Brain microvascular endothelial cell (primary cell): ENCODE results near the gene GRB2.

Experiments used
- DNase-seq: peaks from one replicate; pipeline ENCODE4 v3.0.0-alpha.2; 2020
- H3K27ac ChIP-seq: fragments of 250-450 bp; sonication (Bioruptor Pico); 2 replicates; pipeline ENCODE4 v1.5.1; 2020; ENCODE audit warnings: mild to moderate bottlenecking, moderate library complexity
- H3K27me3 ChIP-seq: fragments of 250-450 bp; sonication (Bioruptor Pico); replicated peaks from 2 replicates; pipeline ENCODE4 v1.5.1; 2020; ENCODE audit warnings: mild to moderate bottlenecking
- H3K36me3 ChIP-seq: fragments of 250-450 bp; sonication (Bioruptor Pico); replicated peaks from 2 replicates; pipeline ENCODE4 v1.5.1; 2020; ENCODE audit warnings: mild to moderate bottlenecking
- H3K4me3 ChIP-seq: 2 replicates; pipeline ENCODE4 v1.5.1; 2011; ENCODE audit warnings: low read depth, mild to moderate bottlenecking, control low read depth, low read length, moderate library complexity
- in situ Hi-C: cut with HindIII; loops from 2 replicates; pipeline ENCODE4 v1.10.0; 2017; ENCODE audit warnings: low sequenced_read_pairs, low pct_ligation_motif_present
- TF ChIP-seq, protein P1 (sequence below): IDR thresholded peaks from 2 replicates; pipeline ENCODE4 v1.5.1; 2011; ENCODE audit warnings: low read depth, mild to moderate bottlenecking, moderate library complexity, low read length, control low read depth, inconsistent platforms; ENCODE audit errors: missing control alignments

The GRB2 gene

DNA sequence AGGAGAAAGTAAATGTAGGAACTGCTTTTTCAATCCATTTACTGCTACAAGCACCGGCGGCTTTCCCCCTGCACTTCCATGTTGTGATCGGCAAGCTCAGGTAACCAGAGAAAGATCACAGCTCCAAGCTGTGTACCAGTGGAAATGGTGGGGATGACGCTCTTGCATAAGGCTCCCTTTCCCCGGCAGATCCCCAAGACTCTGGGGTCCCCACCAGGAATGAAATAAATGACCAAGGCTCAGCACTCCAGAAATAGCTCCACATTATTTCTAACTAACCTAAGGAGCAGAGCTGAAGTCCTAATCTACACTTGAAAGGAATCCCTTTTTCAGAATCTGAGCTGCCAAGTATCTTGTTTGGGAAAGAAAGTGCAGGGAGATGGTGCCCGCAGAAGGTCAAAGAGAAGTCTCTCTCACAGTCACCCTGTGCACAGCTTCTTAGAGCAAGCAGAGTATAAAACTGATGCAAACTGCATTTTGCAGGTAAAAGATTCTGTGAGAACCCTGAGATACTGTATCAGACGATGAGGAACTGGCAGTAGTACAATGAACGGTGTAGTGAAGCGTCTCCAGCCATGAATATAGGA lies 11.1 kb downstream of the GRB2 start:
- peak overlapping the region; percentile 87 for H3K4me3 ChIP-seq
- peak overlapping the region; percentile 5 for H3K27ac ChIP-seq
- H3K36me3 ChIP-seq: no peaks in the 10 kb centered on the region
- in situ Hi-C loops: no loop called here
- TF ChIP-seq, protein P1, sequence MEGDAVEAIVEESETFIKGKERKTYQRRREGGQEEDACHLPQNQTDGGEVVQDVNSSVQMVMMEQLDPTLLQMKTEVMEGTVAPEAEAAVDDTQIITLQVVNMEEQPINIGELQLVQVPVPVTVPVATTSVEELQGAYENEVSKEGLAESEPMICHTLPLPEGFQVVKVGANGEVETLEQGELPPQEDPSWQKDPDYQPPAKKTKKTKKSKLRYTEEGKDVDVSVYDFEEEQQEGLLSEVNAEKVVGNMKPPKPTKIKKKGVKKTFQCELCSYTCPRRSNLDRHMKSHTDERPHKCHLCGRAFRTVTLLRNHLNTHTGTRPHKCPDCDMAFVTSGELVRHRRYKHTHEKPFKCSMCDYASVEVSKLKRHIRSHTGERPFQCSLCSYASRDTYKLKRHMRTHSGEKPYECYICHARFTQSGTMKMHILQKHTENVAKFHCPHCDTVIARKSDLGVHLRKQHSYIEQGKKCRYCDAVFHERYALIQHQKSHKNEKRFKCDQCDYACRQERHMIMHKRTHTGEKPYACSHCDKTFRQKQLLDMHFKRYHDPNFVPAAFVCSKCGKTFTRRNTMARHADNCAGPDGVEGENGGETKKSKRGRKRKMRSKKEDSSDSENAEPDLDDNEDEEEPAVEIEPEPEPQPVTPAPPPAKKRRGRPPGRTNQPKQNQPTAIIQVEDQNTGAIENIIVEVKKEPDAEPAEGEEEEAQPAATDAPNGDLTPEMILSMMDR: no peak
- H3K27me3 ChIP-seq: no peaks in the 10 kb centered on the region
- no peak for DNase-seq

DNA sequence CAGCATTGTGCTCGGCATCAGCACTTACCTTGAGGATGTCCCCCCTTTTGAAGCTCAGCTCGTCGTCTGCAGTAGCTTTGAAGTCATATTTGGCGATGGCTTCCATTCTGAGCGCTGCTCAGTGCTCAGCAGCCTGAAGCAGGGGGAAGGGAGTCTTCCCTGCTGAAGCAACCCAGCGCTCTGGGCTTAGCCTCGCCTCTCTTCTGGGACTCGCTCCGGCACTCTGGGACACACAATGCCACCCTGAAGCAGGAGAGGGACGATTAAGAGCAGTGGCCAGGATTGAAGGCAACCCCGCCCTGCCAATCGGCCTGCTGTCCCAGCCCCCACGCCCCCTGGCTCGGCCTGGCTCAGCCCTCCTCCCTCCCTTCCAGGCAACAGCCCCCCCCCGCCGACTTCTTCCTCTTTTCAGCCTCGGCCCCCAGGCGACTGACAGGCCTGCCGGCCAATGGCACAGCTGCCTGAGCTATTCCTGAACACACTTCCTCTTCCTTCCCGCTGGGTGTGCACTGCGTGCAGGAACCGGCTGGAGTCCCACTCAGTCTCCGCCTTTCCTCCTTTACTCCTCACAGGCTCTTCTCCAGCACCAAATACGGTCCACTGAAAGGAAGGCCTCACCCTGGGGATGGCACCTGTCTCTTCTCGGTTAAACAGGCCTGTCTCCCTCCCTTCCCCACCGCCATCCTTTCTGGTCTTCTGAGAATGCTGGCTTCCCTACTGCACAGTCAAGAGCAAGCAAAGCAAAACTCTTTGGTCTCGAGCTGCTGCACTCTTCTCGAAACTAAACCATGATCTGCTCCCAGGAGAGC lies 11.8 kb downstream of the GRB2 start:
- no peaks in the 10 kb centered on the region for H3K36me3 ChIP-seq
- peak overlapping the region; percentile 87 for H3K4me3 ChIP-seq
- in situ Hi-C loops: no loop called here
- peak; percentile 99 for DNase-seq
- TF ChIP-seq, protein P1: peak; percentile 15
- H3K27ac ChIP-seq: peak overlapping the region; percentile 18
- H3K27me3 ChIP-seq: no peaks in the 10 kb centered on the region

DNA sequence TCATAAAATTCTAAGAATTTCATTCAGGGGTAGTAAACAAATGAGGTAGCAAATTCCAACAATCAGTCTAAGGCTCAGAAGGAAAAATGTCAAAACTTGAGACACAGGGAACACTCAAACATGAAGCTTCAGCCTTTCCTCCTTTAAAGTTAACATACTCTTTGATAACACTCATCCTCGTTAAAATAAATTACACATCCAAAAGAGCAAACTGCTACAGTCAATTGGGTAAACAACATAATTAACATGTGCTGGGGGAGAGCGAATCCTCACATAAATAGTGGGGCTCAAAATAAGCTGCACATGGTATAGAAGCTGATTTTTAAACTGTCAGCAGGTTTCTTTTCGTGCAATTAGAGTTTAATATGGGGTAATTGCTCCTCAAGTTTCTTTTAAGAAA lies 12.9 kb downstream of the GRB2 start:
- no peaks in the 10 kb centered on the region for H3K27me3 ChIP-seq

DNA sequence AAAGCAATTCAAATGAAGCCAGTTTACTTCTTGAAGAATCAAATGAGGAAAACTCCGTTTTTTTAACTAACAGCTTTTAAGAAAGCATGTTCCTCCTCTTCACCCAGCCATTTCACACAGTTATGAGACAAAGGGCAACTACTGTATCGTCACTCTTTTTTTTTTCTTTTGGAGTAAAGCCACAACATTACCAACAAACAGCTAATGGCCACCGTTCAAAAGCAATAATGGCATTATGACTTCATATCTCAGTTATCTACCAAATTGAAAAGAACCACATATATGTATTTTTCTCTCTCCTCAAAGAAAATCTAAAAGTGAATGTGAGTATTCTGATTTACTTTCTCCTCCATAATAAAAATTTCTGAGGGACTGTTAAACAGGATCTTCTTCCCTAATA lies 14.5 kb downstream of the GRB2 start:
- no peak overlapping the region for H3K4me3 ChIP-seq
- in situ Hi-C loops: no loop called here

More for the DNA sequence above, 12.9 kb downstream of the GRB2 start:
- in situ Hi-C loops: no loop called here
- Histone ChIP-seq H3K27ac (no peak overlapping the region), H3K36me3 (no peaks in the 10 kb centered on the region), H3K4me3 (peak overlapping the region; percentile 87)
- TF ChIP-seq, protein P1: no peak
- DNase-seq: no peak

DNA sequence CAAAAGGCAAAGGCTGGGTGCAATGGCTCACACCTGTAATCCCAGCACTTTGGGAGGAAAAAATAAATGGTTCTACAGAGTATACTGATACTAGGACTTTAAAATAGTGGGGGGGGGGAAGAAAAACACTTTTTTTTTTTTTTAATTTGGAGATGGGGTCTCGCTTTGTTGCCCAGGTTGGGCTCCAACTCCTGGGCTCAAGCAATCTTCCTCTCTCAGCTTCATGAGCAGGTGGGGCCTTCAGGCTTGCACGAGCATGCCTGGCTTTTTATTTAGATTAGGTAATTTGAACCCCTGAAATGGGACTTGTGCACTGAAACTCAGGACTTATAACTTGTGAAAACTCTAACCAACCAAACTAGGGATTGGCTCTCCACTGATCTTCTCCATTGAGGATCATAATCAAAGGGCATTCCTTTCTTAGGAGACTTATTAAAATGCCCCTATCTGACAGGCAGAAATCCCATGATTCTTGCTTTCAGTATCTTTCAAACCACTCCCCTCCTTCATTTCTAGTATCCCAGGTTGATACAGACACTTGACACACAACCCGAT lies 16.9 kb downstream of the GRB2 start:
- no peak for DNase-seq
- H3K27me3 ChIP-seq: no peaks in the 10 kb centered on the region
- H3K4me3 ChIP-seq: no peak overlapping the region
- H3K27ac ChIP-seq: no peak overlapping the region
- TF ChIP-seq, protein P1: no peak
- H3K36me3 ChIP-seq: no peaks in the 10 kb centered on the region
- in situ Hi-C loops: no loop called here

More for the DNA sequence above, 14.5 kb downstream of the GRB2 start:
- H3K36me3 ChIP-seq: no peaks in the 10 kb centered on the region
- DNase-seq: no peak
- H3K27ac ChIP-seq: no peak overlapping the region
- H3K27me3 ChIP-seq: no peaks in the 10 kb centered on the region
- TF ChIP-seq, protein P1: no peak
